Endothelial cell (in vitro differentiated cells): ENCODE measurements around the gene ELFN1. TPM values are rescaled to one million over a fixed set of nuclear protein-coding genes. Genes with fewer than 3 reads are reported as not detected.

Source experiments
- DNase-seq: peaks from one replicate; pipeline ENCODE4 v3.0.0; 2021; ENCODE audit warnings: low spot score
- H3K27ac Mint-ChIP-seq: one replicate; pipeline ENCODE4 v1.8.0; 2021; ENCODE audit warnings: mixed read lengths, inconsistent platforms; ENCODE audit not compliant: unreplicated experiment
- H3K27me3 Mint-ChIP-seq: one replicate; pipeline ENCODE4 v1.8.0; 2021; ENCODE audit warnings: mild to moderate bottlenecking, moderate library complexity, mixed read lengths, inconsistent platforms; ENCODE audit not compliant: unreplicated experiment
- H3K36me3 Mint-ChIP-seq: one replicate; pipeline ENCODE4 v1.8.0; 2021; ENCODE audit warnings: mild to moderate bottlenecking, low read depth, mixed read lengths, inconsistent platforms; ENCODE audit not compliant: unreplicated experiment
- H3K4me1 Mint-ChIP-seq: one replicate; pipeline ENCODE4 v1.8.0; 2021; ENCODE audit warnings: mild to moderate bottlenecking, mixed read lengths, inconsistent platforms; ENCODE audit not compliant: unreplicated experiment
- H3K4me3 Mint-ChIP-seq: one replicate; pipeline ENCODE4 v1.8.0; 2021; ENCODE audit warnings: mild to moderate bottlenecking, mixed read lengths, inconsistent platforms; ENCODE audit not compliant: unreplicated experiment
- H3K9me3 Mint-ChIP-seq: one replicate; pipeline ENCODE4 v1.8.0; 2021; ENCODE audit warnings: mixed read lengths, inconsistent platforms; ENCODE audit not compliant: unreplicated experiment
- CTCF ChIP-seq: fragments of 200-600 bp; sonication (generic); IDR thresholded peaks from one replicate; pipeline ENCODE4 v1.5.0; 2021; ENCODE audit warnings: antibody characterized with exemption; ENCODE audit not compliant: unreplicated experiment
- total RNA-seq: library from RNA; stranded (reverse); fragmentation: NEBNext Ultra II Directional; extraction: Animal tissue kit (Norgen Biotek cat#: 25700); gene quantifications from one replicate; pipeline ENCODE4 v1.2.1, GENCODE V29; 2021; ENCODE audit not compliant: unreplicated experiment

The ELFN1 gene
- total RNA-seq, 1 donor from 2014 or later: 10.6 TPM

- TF ChIP-seq CTCF: no peak
- Mint-ChIP-seq H3K9me3 (peaks cover 4% of the 10 kb centered on the region), H3K4me1 (no peaks in the 10 kb centered on the region), H3K27ac (no peak overlapping the region), H3K4me3 (no peak overlapping the region), H3K36me3 (peaks cover 4% of the 10 kb centered on the region), H3K27me3 (peaks cover 10% of the 10 kb centered on the region)
- DNase-seq: no peak
Measured at GRCh38 chr7:1679326-1679965, 9.4 kb downstream of the ELFN1 start.

GRCh38 chr7:1679966-1680730 lies 10.1 kb downstream of the ELFN1 start:
- peaks cover 10% of the 10 kb centered on the region for H3K27me3 Mint-ChIP-seq
- DNase-seq: no peak
- no peak for TF ChIP-seq CTCF

GRCh38 chr7:1681581-1681980 lies 11.5 kb downstream of the ELFN1 start:
- no peak overlapping the region for H3K4me3 Mint-ChIP-seq
- H3K4me1 Mint-ChIP-seq: no peaks in the 10 kb centered on the region
- DNase-seq: no peak
- TF ChIP-seq CTCF: no peak
- peaks cover 10% of the 10 kb centered on the region for H3K36me3 Mint-ChIP-seq
- H3K9me3 Mint-ChIP-seq: peaks cover 4% of the 10 kb centered on the region
- peaks cover 10% of the 10 kb centered on the region for H3K27me3 Mint-ChIP-seq
- no peak overlapping the region for H3K27ac Mint-ChIP-seq

More at GRCh38 chr7:1679966-1680730, 10.1 kb downstream of the ELFN1 start:
- H3K27ac Mint-ChIP-seq: no peak overlapping the region
- H3K4me1 Mint-ChIP-seq: no peaks in the 10 kb centered on the region
- peaks cover 4% of the 10 kb centered on the region for H3K9me3 Mint-ChIP-seq
- peaks cover 7% of the 10 kb centered on the region for H3K36me3 Mint-ChIP-seq
- H3K4me3 Mint-ChIP-seq: no peak overlapping the region

GRCh38 chr7:1685000-1685624 lies 15.0 kb downstream of the ELFN1 start:
- no peaks in the 10 kb centered on the region for H3K27me3 Mint-ChIP-seq
- TF ChIP-seq CTCF: no peak
- DNase-seq: no peak
- H3K4me1 Mint-ChIP-seq: no peaks in the 10 kb centered on the region
- peaks cover 18% of the 10 kb centered on the region for H3K36me3 Mint-ChIP-seq
- no peak overlapping the region for H3K4me3 Mint-ChIP-seq
- H3K9me3 Mint-ChIP-seq: peaks cover 4% of the 10 kb centered on the region
- no peak overlapping the region for H3K27ac Mint-ChIP-seq

- Mint-ChIP-seq H3K4me3 (no peak overlapping the region), H3K4me1 (no peaks in the 10 kb centered on the region), H3K27ac (no peak overlapping the region), H3K27me3 (no peaks in the 10 kb centered on the region), H3K9me3 (peaks cover 4% of the 10 kb centered on the region), H3K36me3 (peaks cover 27% of the 10 kb centered on the region)
- DNase-seq: no peak
- TF ChIP-seq CTCF: no peak
Measured at GRCh38 chr7:1688542-1688941, 18.5 kb downstream of the ELFN1 start.
